Liver (tissue), 9 donors: Measurements from ENCODE around the gene C6orf132. TPM values are rescaled to one million over a fixed set of nuclear protein-coding genes. Genes with fewer than 3 reads are reported as not detected.

Source experiments
- DNase-seq: peaks from one replicate; pipeline ENCODE4 v3.0.0-alpha.2; 2017; ENCODE audit warnings: low spot score
- H3K27ac ChIP-seq, 2 donors: one replicate each; pipeline ENCODE4 v1.7.0; 2013; ENCODE audit warnings: inconsistent platforms in 2 of 2, low read length in 2 of 2, control low read depth in 1 of 2, low read depth in 1 of 2, mild to moderate bottlenecking in 1 of 2
- H3K27me3 ChIP-seq, 4 donors: one replicate each; pipeline versions ENCODE4 v1.6.1 to v1.7.0; 2013; ENCODE audit warnings: low read length in 3 of 4, inconsistent platforms in 1 of 4, mild to moderate bottlenecking in 1 of 4, moderate library complexity in 1 of 4; ENCODE audit not compliant: control insufficient read depth in 4 of 4, insufficient read depth in 4 of 4
- H3K36me3 ChIP-seq, 4 donors: one replicate each; pipeline versions ENCODE4 v1.6.1 to v1.7.0; 2013; ENCODE audit warnings: low read length in 3 of 4, mild to moderate bottlenecking in 3 of 4, low read depth in 1 of 4, moderate library complexity in 1 of 4; ENCODE audit not compliant: control insufficient read depth in 4 of 4, insufficient read depth in 3 of 4
- H3K4me1 ChIP-seq, 4 donors: one replicate each; pipeline versions ENCODE4 v1.6.1 to v1.7.0; 2013; ENCODE audit warnings: low read length in 3 of 4, mild to moderate bottlenecking in 3 of 4, moderate library complexity in 1 of 4; ENCODE audit not compliant: control insufficient read depth in 4 of 4, insufficient read depth in 4 of 4
- H3K4me3 ChIP-seq, 3 donors: one replicate each; pipeline versions ENCODE4 v1.6.1 to v1.7.0; 2013; ENCODE audit warnings: low read length in 3 of 3, control low read depth in 1 of 3, low read depth in 1 of 3, mild to moderate bottlenecking in 1 of 3
- H3K9ac ChIP-seq, 2 donors: one replicate each; pipeline ENCODE4 v1.7.0; 2013; ENCODE audit warnings: low read length in 2 of 2, mild to moderate bottlenecking in 2 of 2, moderate library complexity in 2 of 2, control low read depth in 1 of 2, low read depth in 1 of 2
- H3K9me3 ChIP-seq, 4 donors: one replicate each; pipeline versions ENCODE4 v1.6.1 to v1.7.0; 2013; ENCODE audit warnings: low read length in 3 of 4; ENCODE audit not compliant: control insufficient read depth in 4 of 4
- ATF3 ChIP-seq: IDR thresholded peaks from 2 replicates; pipeline ENCODE4 v1.6.1; 2016; ENCODE audit warnings: antibody characterized with exemption
- CTCF ChIP-seq: fragments of 150-350 bp; IDR thresholded peaks from 2 replicates; pipeline ENCODE4 v1.5.1; 2017; ENCODE audit warnings: improper control_type of control experiment, low read depth, low read length; ENCODE audit not compliant: missing input control
- FOXA1 ChIP-seq: IDR thresholded peaks from 2 replicates; pipeline ENCODE4 v1.6.1; 2016; ENCODE audit warnings: antibody characterized with exemption
- HNF4A ChIP-seq, 2 donors: conservative IDR thresholded peaks; 2 replicates each; pipeline ENCODE4 v1.6.1; 2016; ENCODE audit warnings: antibody characterized with exemption in 2 of 2, mild to moderate bottlenecking in 2 of 2
- HNF4G ChIP-seq: IDR thresholded peaks from 2 replicates; pipeline ENCODE4 v1.6.1; 2016; ENCODE audit warnings: antibody characterized with exemption
- RAD21 ChIP-seq, 2 donors: IDR thresholded peaks; 2 replicates each; pipeline ENCODE4 v1.6.1; 2016; ENCODE audit warnings: antibody characterized with exemption in 2 of 2, mild to moderate bottlenecking in 2 of 2
- REST ChIP-seq: IDR thresholded peaks from 2 replicates; pipeline ENCODE4 v1.6.1; 2016; ENCODE audit warnings: antibody characterized with exemption, mild to moderate bottlenecking
- SP1 ChIP-seq: IDR thresholded peaks from 2 replicates; pipeline ENCODE4 v1.6.1; 2018; ENCODE audit warnings: antibody characterized with exemption, mild to moderate bottlenecking
- YY1 ChIP-seq: IDR thresholded peaks from 2 replicates; pipeline ENCODE4 v1.6.1; 2016; ENCODE audit warnings: antibody characterized with exemption, mild to moderate bottlenecking
- ZBTB33 ChIP-seq: IDR thresholded peaks from 2 replicates; pipeline ENCODE4 v1.6.1; 2016; ENCODE audit warnings: antibody characterized with exemption
- WGBS: extraction: QIAGEN DNeasy Blood & Tissue Kit; methylation state at CpG from one replicate; pipeline ENCODE4 v1.1.7; 2013; 5-methylcytosine and 5-hydroxymethylcytosine counted together
- polyA plus RNA-seq, 2 donors: library from polyadenylated mRNA; stranded (reverse) in 1 of 2; unstranded in 1 of 2; fragments of 200-250 nt in 1 of 2; fragments of >200 nt in 1 of 2; fragmentation: Nextera tagmentation in 1 of 2; extraction: Ambion mirVana in 1 of 2; gene quantifications; one replicate each; pipeline versions ENCODE4 v1.2.1 to v1.2.3, GENCODE V29; 2013 to 2015
- total RNA-seq, 2 donors: library from RNA; depleted of rRNA; stranded (reverse); fragments of >200 nt; gene quantifications; one replicate each; pipeline ENCODE4 v1.2.3, GENCODE V29; 2014
- donor health status: healthy.
- donor health status: healthy.
- donor health status: healthy.
- donor health status: healthy.
- donor health status: healthy.

The C6orf132 gene
- total and polyA plus RNA-seq, 4 donors, result 0.07 to 0.25 (median 0.24) TPM; not detected in 1

- Histone ChIP-seq H3K36me3 (no peaks in the 10 kb centered on the region), H3K27me3 (no peaks in the 10 kb centered on the region), H3K4me1 (no peaks in the 10 kb centered on the region), H3K9me3 (no peaks in the 10 kb centered on the region), H3K4me3 (no peak overlapping the region), H3K27ac (no peak overlapping the region), H3K9ac (no peak overlapping the region)
- peak; percentile 82 for DNase-seq
- TF ChIP-seq RAD21 (IDR thresholded peaks at IDR 0.05), result peak; percentile 98 to 99
- no peak for TF ChIP-seq ATF3
- TF ChIP-seq CTCF, result peak; percentile 97
- no peak for TF ChIP-seq HNF4G
- peak in 1 of 2 donors; percentile 12 for TF ChIP-seq HNF4A (conservative IDR thresholded peaks at IDR 0.05)
- peak; percentile 27 for TF ChIP-seq YY1
- 10% methylated on average over 8 of the region's 8 CpGs for WGBS
These were observed 24.2 kb upstream of the C6orf132 start for GRCh38 chr6:42166444-42167141.

GRCh38 chr6:42165016-42165415 is 22.6 kb upstream of the C6orf132 start:
- WGBS, result 84% methylated on average over 9 of the region's 9 CpGs
- Histone ChIP-seq H3K9ac (no peak overlapping the region), H3K9me3 (no peaks in the 10 kb centered on the region), H3K27ac (no peak overlapping the region), H3K27me3 (no peaks in the 10 kb centered on the region), H3K4me1 (no peaks in the 10 kb centered on the region), H3K4me3 (no peak overlapping the region), H3K36me3 (no peaks in the 10 kb centered on the region)
- TF ChIP-seq FOXA1 (no peak), SP1 (no peak), ZBTB33 (no peak), REST (no peak), ATF3 (no peak)
- no peak for DNase-seq
